Measurements from ENCODE around the gene FGF2.
"Not testable (repeated sequence)": the region's sequence is repeated elsewhere in the genome, so short reads cannot be mapped to it uniquely, and the experiment has no call there.

The FGF2 gene

GRCh38 chr4:122898370-122899150 is 71.9 kb downstream of the FGF2 start:
- DNase-seq = no peak

- DNase-seq = no peak
Measured at GRCh38 chr4:122899682-122900081, 73.1 kb downstream of the FGF2 start.

DNA sequence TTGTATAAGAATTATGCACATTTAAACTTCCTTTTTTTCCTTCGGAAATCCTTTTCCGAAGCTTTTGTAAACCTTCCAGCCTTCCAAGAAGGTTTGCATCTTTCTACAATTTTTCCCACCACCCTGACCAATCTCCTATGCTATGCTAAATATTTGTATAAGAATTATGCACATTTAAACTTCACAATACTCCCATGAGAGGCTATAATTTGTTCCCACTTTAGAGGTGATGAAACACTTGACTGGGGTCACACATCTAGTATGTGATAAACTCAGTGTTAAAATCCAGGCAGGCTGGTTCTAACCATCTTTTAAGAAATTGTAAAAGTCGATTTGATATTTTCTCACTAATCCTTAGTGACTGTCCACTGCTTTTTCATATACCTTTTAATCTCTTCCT is 73.7 kb downstream of the FGF2 start:
- DNase-seq = no peak

DNA sequence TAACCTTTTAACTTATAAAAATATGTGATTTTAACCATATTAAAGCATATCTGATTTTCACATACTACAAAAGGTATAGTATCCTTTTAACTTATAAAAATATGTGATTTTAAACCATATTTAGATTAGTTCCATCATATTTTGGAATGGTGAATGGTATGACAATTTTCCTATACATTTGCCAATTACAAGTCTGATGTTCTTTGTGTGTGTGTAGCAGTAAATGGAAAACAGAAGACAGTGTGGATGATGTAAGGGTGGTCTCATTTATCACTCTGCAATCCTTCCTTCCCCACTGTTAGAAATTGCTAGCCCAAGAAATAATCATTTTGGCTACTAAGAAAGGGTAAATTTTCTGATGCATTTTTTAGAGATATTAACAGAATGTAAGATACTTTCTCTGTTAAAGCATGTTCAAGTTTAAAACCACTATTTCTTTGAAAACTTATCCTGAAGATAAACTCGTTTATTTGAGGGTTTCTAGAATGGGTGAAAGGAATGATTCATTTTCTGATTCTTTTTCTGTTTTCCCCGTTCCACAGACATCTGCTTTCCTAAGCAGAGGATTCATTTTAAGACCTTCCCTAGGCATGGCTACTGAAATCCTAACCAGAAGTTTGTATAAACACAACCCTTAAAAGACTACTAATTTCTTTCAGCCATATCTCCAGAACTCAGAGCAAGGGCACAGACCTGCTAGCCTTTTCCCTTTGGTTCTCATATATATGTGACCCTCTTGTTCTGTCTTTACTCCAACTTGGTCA is 74.8 kb downstream of the FGF2 start:
- DNase-seq = no peak

DNA sequence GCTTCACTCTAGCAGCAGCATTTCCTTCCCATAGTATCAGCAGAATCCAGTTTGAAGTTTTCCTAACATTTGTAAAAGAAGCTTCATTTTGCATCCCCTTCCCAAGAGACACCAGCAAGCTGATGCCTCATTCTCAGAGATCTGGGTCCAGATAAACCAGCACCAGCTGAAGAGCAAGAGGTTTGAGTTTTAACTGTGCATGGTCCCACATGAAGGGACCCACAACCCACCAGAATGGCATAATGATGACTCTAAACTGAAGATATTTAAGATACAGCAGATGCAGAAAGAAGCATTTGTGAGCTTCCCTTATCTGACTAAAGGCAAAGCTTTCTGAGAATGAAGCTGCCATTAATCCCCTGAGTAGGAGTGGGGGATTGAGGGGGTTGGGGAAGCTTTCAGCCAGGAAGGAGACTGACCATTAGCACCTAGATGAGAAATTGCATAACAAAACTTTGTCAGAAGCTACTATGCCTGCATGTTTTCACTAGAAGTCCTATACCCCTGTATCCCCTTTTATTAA is 77.2 kb downstream of the FGF2 start:
- no peak for DNase-seq

- no peak for DNase-seq
Measured at GRCh38 chr4:122906859-122907305, 80.3 kb downstream of the FGF2 start.

DNA sequence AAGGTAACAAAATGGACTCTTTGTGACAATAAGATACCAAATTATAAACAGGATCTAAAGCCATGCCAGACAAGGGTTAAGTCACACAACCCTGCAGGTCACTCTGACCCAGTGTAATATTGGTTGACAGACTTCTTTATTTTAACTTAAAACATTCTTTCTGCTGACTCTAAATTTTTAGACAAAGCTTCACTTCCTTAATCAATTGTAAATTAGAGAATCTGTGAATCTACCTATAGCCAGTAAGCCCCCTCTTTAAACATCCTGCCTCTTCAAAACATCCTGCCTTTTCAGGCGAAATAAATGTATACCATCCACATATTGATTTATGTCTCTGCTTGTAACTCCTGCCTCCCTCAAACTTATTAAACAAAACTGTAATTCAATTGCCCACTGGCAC is 81.6 kb downstream of the FGF2 start:
- no peak for DNase-seq

DNA sequence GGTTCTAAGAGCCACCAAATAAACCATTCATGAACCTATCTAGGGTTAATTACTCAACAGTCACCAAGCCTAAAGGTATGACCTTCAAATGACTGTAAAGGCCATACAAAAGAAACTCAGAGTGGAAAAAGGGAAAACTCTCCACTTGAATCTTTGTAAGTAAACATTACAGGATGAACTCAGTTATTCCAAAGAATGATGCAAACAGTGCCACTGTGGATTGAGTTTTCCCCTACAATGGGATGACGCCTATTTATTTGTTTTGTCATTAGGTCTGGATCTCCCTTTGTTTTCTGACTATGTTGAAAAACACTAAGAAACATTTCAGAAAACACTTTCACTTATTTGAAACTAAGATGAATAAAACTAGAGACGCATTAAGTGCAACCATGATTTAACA is 83.1 kb downstream of the FGF2 start:
- no peak for DNase-seq

DNA sequence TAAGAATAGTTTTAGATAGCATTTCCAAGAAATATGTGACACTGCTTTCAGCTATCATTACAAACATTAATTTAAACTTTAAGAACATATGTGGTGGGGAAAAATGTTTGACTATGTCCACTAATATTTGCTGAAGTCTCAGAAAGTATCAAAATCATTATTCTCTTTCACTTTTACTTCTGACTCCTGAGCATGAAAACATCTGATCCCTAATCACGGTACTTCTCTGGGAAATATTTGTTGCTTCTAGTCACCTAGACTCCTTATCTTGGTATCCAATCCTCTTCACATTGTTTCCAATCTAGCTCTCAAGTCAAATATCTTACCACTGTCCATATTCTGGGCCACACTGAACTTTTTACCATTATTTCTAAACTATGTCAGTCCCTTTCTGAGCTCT is 85.0 kb downstream of the FGF2 start:
- no peak for DNase-seq

DNA sequence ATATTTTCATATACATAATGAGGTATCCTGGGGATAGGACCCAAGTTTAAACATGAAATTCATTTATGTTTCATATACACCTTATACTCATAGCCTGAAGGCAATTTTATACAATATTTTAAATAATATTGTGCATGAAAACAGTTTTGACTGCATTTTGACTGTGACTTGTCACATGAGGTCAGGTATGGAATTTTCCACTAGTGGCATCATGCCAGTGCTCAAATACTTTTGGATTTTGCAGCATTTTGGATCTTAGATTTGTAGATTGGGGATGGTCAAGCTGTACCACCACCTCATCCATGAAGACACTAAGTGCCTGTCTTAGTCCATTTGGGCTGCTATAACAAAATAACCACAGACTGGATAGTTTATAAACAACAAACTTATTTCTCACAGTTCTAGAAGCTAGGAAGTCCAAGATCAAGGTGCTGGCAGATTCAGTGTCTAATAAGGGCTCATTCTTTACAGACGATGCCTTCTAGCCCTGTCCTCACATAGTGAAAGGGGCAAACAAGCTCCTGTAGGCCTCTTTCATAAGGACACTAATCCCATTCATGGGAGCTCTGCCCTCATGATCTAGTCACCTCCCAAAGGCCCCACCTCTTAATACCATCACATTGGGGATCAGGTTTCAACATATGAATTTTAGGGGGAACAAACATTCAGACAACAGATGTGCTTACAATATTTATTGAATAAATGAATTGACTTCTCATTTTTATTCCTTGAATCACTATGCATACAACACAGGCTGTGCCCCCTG is 86.4 kb downstream of the FGF2 start:
- no peak for DNase-seq

DNA sequence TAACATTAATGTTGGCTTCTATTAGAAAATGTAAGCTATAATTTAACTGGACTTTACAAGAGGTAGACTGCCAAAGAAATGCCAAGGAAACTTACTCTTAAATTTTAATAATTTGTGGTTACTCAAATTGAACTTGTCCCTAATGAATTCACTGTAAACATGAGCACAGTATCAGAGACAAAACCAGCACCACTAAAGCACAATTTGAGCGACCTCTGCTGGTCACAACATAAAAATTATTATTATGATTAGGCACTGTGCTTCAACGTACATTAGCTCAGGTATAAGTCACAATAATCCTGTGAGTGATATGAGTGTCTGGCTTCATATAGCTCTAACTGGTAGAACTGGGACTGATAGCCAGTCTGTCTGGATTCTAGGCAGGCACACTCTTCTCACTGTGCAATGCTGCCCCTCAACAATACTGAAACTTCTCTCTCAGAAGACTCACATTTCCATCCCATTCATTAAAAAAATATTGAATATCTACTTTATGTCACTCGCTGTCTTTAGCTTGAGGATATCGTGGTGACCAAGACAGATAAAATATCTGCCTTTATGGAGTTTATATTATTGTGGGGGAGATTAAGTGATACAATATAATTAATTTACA is 87.8 kb downstream of the FGF2 start:
- no peak for DNase-seq

GRCh38 chr4:122914938-122915337 is 88.3 kb downstream of the FGF2 start:
- no peak for DNase-seq

DNA sequence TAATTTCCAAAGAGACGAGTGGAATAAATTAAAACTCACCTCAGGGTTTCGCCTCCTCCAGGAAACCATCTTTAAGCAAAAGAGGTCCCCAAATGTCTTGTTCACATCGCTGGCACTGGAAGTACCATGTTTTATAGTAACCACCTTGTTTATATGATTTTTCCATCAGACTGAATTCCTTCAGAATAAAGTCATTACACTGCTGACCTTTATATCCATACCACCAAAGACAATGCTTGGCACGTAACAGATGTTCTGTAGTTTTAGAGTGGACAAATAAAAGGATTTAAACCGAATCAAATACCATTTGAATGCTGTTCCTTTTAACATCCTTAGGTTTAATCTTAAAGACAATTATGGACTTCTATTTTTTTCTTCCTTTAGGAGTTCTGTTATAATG is 91.1 kb downstream of the FGF2 start:
- DNase-seq = no peak

DNA sequence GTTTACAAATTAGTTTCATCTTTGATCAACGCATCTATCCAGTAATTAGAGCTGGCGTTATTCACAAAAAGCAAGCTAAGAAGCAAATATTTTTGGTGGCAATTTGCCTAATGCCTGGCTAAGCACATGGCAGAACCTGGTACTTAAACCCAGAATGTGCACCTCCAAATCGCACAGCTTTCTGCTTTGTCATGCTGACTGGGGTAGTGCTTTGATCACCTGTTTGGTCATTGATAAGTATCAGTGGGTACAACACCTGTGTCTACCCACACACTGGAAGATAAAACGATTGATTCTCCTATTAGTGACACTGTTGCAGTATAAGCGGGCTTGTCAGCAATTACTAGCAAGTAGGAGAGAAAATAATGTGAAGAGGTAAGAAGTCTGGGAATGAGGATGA is 93.8 kb downstream of the FGF2 start:
- no peak for DNase-seq

GRCh38 chr4:122921300-122921699 is 94.7 kb downstream of the FGF2 start:
- DNase-seq = no peak

DNA sequence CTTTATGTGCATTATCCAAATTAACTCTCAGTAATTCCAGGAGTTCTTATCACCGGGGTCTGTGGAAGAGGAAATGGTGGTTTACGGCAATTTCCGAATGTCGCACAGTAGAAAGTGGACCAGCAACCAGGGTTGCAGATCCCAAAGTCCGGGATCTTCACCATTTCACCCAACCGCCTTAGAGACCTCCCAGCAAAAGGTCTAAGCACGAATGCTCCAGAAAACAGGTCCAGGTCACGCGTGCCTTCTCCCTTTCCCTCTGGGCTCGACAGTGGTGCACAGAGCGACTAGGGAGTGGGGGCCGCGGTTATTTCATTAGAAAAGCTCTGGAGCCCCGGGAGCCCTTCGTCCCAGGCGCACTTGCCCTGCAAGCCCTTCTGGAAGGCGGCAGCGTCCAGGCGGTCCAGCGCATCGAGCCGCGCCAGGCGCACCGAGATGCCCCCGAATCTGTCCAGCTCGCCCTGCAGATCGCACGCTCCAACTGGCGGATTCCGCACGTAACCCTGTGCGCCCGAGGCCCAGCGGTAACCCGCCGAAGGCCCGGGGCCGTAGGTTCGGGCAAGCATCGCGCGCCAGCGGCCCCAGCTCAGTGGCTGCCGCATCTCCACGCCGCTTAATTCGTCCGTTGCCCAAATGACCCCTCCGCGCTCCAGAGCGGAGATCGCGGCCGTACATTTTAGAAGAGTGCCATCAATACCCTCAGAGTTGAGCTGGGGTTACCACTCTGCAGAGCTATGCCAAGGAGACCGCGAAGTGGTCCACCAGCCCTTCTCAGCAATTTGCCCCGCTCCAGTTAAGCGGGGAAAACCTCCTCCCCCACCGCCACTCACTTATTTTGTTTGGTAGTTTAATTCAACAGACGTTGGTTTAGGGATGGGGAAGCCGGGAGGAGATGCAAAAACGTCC is 95.6 kb downstream of the FGF2 start, which contains the start of gene NUDT6:
NUDT6 (minus strand) TSS at position 627 of the 906 bp plus-strand sequence; CDS start at position 602, 25 bp downstream.
- peak; percentile 26 for DNase-seq

DNA sequence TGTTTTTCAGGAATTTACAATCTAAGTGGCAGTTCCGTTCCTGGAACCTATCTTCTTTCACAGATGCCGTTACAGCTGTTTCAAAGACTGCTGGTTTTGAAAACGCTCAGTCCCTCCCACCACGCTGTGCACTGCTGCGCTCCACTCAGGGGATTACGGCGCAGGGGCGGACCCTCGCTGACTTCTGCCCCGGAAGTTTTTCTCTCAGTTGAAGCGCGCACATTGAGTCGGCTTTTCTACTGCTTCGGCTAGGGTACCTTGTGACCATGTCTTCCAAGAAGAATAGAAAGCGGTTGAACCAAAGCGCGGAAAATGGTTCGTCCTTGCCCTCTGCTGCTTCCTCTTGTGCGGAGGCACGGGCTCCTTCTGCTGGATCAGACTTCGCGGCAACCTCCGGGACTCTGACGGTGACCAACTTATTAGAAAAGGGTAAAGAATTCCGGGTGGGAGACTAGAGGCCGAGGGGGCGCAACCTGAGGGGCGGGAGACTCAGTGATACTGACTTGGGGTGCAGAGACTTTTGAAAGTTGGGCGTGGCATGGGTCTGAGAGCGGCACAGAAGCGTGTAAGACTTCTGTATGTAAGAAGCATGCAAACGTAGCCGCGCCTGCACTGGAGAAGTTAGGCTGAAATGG is 96.4 kb downstream of the FGF2 start:
- DNase-seq = peak; percentile 42

DNA sequence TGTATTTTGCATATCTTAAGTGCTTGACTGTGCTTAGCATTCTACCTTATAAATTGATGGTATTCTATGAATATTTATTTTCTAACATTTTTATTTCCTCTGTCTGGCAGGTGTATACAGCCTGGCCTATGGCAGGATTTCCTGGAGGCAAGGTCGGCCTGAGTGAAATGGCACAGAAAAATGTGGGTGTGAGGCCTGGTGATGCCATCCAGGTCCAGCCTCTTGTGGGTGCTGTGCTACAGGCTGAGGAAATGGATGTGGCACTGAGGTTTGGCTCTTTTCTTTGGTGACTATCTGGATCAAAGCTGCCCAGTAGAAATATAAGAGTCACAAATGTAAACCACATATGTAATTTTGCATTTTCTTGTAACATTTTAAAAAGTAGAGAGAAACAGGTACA is 102.3 kb downstream of the FGF2 start:
- no peak for DNase-seq

- DNase-seq = no peak
Measured at GRCh38 chr4:122930862-122931261, 104.2 kb downstream of the FGF2 start.

DNA sequence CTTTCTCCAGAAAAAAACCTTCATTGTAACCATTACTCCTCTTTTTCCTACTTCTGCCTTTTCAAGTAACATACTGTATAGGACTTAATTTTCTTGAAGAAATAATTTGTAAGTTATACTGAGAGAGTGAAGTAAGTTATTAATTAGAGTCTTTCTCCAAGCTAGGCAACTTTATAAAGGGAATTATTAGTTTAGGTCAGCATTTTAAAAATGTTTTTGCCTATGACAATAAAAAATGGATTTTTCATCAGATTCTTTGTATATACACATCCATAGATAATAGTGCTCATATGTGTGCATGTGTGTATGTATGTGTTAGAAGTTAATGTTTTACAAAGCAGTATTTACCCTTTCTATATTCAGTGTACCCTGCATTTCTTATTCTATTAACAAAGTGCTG is 106.1 kb downstream of the FGF2 start:
- no peak for DNase-seq

DNA sequence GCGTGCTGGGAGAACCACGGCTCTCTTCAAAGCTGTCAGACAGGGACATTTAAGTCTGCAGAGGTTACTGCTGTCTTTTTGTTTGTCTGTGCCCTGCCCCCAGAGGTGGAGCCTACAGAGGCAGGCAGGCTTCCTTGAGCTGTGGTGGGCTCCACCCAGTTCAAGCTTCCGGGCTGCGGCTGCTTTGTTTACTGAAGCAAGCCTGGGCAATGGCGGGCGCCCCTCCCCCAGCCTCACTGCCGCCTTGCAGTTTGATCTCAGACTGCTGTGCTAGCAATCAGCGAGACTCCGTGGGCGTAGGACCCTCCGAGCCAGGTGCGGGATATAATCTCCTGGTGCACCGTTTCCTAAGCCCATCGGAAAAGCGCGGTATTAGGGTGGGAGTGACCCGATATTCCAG is 118.5 kb downstream of the FGF2 start:
- not testable (repeated sequence) for DNase-seq
